Motor neuron (in vitro differentiated cells): ENCODE data around the gene HSF5. TPM values are rescaled to one million over a fixed set of nuclear protein-coding genes. Genes with fewer than 3 reads are reported as not detected.

Source experiments
- ATAC-seq, 8 experiments: fragments of 200-7000 bp; cut with Tn5 transposase; replicated peaks in 6 of 8; 2 replicates each; pipeline ENCODE4 v1.8.0; 2021; ENCODE audit warnings: mild to moderate bottlenecking in 8 of 8, moderate library complexity in 8 of 8
- H3K27ac ChIP-seq, 2 donors: fragments of 250-450 bp; sonication (Bioruptor Pico); 2 replicates each; pipeline ENCODE4 v1.9.0; 2021; ENCODE audit warnings: antibody characterized with exemption in 2 of 2, mild to moderate bottlenecking in 2 of 2, moderate library complexity in 1 of 2
- H3K4me1 ChIP-seq, 2 donors: fragments of 250-450 bp; sonication (Bioruptor Pico); replicated peaks in 1 of 2; 2 replicates each; pipeline ENCODE4 v1.6.1; 2021; ENCODE audit warnings: antibody characterized with exemption in 2 of 2, mild to moderate bottlenecking in 2 of 2, moderate library complexity in 1 of 2
- H3K4me3 ChIP-seq, 5 donors: fragments of 250-450 bp; sonication (Bioruptor Pico); 2 replicates each; pipeline ENCODE4 v1.9.0; 2021; ENCODE audit warnings: antibody characterized with exemption in 5 of 5, mild to moderate bottlenecking in 5 of 5, moderate library complexity in 4 of 5
- WGBS, 10 experiments: fragments of 450-650 bp; shearing (Covaris generic); methylation state at CpG; one replicate each; pipeline ENCODE4 v1.0.0; 2022; 5-methylcytosine and 5-hydroxymethylcytosine counted together
- in situ Hi-C, 9 experiments: fragments of 400-800 bp; cut with MboI; loops; one replicate each; pipeline ENCODE4 v1.15.0; 2021; ENCODE audit warnings: low sequenced_read_pairs in 9 of 9, low pct_unique_long_range_greater_than_20kb in 2 of 9; ENCODE audit not compliant: unreplicated experiment in 9 of 9
- total RNA-seq, 8 experiments: library from RNA; unstranded; fragments of 300-600 nt; gene quantifications; 2 replicates each; pipeline versions ENCODE4 v1.2.3 to v1.2.4, GENCODE V29; 2022

The HSF5 gene
- total RNA-seq, 8 experiments from 2014 or later, result 0.04 to 0.14 (median 0.05) TPM; not detected in 3

DNA sequence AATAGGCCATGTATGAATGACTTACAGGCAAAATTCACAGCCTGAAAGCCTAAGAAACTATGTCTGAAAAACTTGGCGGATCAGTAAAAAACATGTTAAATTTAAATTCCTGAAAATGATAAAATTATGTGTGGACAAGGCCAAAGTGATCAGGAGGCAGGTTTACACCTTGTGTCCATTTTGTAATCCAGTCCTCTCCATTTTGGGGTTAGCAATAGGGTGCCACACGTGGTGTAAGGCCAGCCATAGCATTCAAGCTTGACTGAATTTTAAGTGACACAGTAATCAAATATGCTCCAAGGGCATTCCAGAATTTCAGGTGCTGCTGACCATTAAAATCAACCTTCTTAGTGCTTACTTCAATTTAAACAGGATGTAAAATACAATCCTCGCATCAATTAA, 73.6 kb downstream of the HSF5 start:
- in situ Hi-C loops, result no loop called here
- WGBS, 10 experiments, result 8 to 79% (median 58%) methylated on average over 2 to 3 of the region's 3 CpGs; no CpG with 5 or more reads in 2 of the 10 experiments
- Histone ChIP-seq H3K4me3 (no peak overlapping the region), H3K4me1 (no peaks in the 10 kb centered on the region), H3K27ac (no peak overlapping the region)
- no peak for ATAC-seq

DNA sequence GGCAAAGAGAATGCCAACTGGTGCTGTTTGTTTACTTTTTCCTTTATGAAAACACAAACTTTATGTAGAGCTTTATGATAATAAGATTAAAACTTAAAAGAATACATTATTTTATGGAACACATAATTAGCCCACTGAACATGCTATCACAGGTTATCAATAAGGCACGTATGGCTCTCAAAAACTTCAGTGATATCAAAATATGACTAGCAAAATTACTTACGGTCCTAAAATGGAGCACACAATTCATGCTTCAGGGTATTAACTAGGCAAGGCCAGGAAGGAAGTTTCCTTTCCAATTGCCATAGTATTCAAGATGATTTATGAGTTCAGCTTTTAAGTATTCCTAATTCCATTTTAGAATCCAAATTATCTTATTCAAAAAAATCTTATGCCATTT, 74.5 kb downstream of the HSF5 start:
- no peak overlapping the region for H3K4me3 ChIP-seq
- WGBS, 10 experiments, result 14 to 88% (median 73%) methylated on average over 1 to 2 of the region's 2 CpGs
- ATAC-seq, result no peak
- H3K27ac ChIP-seq, result no peak overlapping the region
- H3K4me1 ChIP-seq, result no peaks in the 10 kb centered on the region
- in situ Hi-C loops, result no loop called here

DNA sequence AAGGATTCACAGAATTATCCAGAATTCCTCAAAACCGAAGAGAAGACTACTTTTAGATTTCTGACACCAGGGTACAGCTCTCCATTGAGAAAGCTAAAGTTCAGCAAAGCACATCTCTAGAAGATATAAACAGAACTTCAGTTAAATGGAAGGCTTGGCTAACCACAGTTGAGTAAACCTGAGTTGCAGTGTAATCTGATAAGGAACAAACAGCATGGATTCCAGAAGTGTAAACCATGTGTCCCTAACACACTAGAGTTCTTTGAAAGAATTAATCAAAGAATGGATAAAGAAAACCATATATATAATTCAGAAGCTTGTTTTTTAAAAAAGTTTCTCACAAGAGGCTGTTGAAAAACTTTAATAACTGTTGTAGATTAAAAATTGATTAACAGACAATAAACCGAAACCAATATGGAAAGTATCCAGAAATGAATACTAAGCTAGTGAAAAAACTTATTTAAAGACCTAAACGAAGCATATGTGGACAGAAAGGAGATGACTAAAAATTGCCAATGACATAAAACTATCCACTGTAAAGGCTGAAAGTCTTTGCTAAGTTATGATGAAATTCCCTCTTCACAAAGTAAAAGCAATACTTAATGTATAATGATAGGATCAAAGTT, 75.1 kb downstream of the HSF5 start:
- in situ Hi-C loops, result no loop called here
- 14 to 93% (median 59%) methylated on average over 2 to 3 of the region's 3 CpGs for WGBS, 10 experiments
- no peak overlapping the region for H3K27ac ChIP-seq
- no peak for ATAC-seq
- H3K4me1 ChIP-seq, result no peaks in the 10 kb centered on the region
- no peak overlapping the region for H3K4me3 ChIP-seq

DNA sequence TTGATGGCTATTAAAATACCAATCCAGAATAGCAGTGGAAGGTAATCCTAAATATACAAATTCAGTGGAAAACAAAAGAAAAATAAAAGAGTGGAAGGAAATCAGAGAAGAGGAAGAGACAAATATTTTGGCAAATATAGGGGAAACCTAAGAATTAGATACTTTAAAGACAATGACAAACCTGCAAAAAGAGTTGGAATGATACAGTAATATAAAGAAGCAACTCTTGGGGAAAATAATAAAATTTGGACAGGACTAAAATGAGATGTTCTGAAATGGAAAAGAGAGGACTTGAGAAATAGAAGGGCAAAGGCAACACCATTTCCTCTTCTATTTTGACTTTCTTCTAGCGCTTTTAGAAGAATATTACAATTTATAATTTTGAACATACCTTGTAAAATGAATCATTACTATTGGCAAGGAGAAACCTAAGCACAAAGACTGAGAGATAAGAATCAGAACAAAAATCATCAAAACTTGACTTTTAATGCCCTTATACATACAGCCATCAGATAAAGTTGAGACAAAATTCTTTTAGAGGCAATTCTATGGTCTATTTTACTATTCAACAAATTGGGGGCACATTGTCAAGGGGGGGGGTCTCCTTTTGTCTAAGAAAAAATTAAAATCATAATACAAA, 76.0 kb downstream of the HSF5 start:
- H3K4me3 ChIP-seq, result no peak overlapping the region
- ATAC-seq, result no peak
- no peak overlapping the region for H3K27ac ChIP-seq
- WGBS, 10 experiments, result 85 to 100% (median 100%) methylated on average over 1 of the region's 1 CpG; no CpG with 5 or more reads in 1 of the 10 experiments
- H3K4me1 ChIP-seq, result no peaks in the 10 kb centered on the region
- in situ Hi-C loops, result no loop called here

DNA sequence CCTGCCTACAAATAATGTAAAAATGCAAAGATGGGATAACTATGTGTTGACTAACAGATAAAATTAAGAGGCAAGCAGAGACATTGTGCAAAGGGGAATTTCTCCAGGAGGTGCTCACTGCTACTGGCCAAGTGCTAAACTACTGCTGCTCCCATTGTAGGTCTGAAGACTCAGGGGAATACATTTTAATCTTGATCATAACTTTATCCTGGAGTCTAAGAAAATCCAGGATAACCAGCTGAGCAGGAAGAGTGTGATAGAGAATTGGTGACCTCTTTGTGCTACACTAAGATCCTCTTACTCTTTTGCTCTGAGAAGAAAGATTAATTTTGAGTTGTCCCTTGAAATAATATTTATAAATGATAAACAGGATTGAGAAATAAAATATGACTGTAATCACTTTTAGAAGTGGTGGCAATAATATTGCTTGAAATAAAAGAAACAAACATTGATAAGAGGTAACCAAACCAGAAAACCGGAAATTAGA, 76.8 kb downstream of the HSF5 start:
- Histone ChIP-seq H3K4me3 (no peak overlapping the region), H3K27ac (no peak overlapping the region), H3K4me1 (no peaks in the 10 kb centered on the region)
- in situ Hi-C loops, result no loop called here
- 0 to 100% (median 53%) methylated on average over 1 of the region's 1 CpG for WGBS, 10 experiments
- ATAC-seq, result no peak

DNA sequence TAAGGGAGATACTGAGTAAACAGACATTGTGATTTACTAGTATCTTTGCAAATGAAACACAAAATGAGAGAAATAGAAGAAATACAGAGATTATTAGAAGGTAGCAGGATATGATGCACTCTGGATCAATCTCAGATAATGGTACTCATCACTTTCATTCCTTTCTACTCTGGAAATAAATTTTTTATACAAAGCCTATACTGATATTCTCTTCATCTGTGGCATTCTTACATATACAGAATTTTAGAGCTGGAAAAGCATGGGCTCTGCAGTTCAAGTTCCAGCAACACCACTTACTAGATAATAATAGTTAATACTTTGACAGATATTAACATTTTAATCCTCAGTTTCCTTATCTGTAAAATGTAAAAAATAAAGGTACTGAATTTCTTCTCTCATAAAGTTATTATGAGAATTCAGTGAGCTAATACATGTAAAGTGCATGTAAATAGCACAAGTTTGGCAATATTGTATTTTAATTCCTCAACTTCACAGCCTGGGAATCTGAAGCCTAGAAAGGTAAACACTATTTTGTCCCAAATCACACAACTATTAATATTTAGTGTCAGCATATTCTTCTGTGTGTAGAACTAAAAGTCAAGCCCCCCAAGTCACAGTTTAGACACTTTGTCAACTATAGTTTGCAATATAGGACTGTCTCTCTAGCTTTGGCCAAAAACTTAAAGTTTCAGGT, 77.3 kb downstream of the HSF5 start:
- H3K4me1 ChIP-seq, result no peaks in the 10 kb centered on the region
- in situ Hi-C loops, result no loop called here
- ATAC-seq, result no peak
- no peak overlapping the region for H3K27ac ChIP-seq
- no peak overlapping the region for H3K4me3 ChIP-seq

DNA sequence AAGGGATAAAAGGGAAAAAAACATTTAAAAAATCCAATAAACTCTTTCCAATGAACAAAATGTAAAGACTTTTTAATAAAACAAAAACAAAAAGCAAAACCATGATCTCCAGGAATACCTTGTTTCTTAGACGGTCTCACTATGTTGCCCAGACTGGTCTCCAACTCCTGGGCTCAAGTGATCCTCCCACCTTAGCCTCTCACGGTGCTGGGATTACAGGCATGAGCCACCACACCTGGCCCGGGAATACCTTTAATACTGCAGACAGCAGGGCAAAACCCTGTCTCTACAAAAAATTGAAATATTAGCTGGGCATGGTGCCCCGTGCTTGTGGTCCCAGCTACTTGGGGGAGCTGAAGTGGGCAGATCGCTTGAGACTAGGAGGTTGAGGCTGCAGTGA, 78.8 kb downstream of the HSF5 start:
- no peak for ATAC-seq
- Histone ChIP-seq H3K4me3 (no peak overlapping the region), H3K4me1 (no peaks in the 10 kb centered on the region), H3K27ac (no peak overlapping the region)
- in situ Hi-C loops, result no loop called here
- WGBS, 10 experiments, result 0 to 100% (median 87%) methylated on average over 1 to 5 of the region's 5 CpGs

DNA sequence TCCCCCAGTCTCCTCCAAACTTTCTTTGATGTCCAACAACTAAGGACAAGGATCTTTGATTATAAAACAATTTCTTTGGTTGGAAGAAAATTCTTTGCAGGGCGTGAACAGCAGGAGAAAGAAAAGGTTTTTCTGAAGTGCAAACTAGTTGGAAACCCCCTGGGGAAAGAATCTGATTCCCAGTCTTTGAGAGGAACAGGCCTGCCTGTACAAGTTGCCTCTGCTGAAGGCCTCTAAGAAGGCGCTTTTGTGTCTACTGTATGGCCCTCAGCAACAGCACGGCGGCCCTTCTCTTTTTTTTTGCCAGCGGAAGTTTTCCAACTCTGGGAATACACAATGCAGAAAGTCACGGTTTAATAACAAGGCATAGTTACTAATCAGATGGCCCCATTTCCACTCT, 84.9 kb downstream of the HSF5 start:
- in situ Hi-C loops, result no loop called here
- 0 to 58% (median 32%) methylated on average over 1 to 6 of the region's 6 CpGs for WGBS, 10 experiments
- Histone ChIP-seq H3K4me1 (no peaks in the 10 kb centered on the region), H3K27ac (no peak overlapping the region), H3K4me3 (no peak overlapping the region)
- ATAC-seq, result peak in 3 of 8 experiments; percentile 24 to 58 (median 54)

DNA sequence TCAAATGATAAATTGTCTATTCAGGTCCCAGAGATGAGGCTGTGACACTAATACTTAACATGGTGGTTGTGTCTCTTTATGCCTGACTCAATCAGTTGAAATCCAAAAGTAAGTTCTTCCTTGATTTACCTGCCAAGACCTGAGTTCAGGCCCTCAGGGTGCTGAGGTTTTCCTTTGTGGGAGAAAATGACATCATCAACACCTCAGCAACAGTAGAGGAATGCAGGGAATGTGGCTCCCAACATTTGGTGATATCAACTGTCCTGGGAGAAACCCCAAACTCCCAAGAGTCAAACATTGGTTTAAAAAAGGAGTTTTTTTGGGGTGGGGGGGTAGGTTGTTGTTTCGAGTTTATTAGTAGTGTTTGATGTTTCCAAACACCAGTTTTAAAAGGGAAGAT, 85.5 kb downstream of the HSF5 start:
- Histone ChIP-seq H3K27ac (no peak overlapping the region), H3K4me3 (no peak overlapping the region), H3K4me1 (no peaks in the 10 kb centered on the region)
- WGBS, 10 experiments, result 0 to 60% (median 35%) methylated on average over 1 of the region's 1 CpG; no CpG with 5 or more reads in 6 of the 10 experiments
- ATAC-seq, result no peak
- in situ Hi-C loops, result no loop called here

DNA sequence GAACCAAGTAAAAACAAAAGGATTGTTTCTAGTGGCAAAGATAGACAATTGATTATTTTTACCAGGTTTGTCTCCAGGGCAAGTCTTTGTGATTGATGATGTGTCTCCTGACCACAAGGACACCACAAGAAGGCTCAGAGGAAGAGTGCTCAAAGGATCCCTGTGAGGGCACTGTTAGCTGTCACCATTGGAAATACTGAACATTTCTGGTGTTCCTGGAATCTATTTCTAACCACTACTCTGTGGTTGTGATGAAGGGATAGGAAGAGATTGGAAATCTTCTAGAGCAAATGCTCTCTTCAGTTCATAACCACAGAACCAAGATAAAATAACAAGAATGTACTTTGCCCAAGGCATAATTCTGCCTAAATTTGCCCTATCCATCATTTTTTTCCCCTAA, 86.2 kb downstream of the HSF5 start:
- Histone ChIP-seq H3K4me1 (no peaks in the 10 kb centered on the region), H3K4me3 (no peak overlapping the region), H3K27ac (no peak overlapping the region)
- in situ Hi-C loops, result no loop called here
- no peak for ATAC-seq

DNA sequence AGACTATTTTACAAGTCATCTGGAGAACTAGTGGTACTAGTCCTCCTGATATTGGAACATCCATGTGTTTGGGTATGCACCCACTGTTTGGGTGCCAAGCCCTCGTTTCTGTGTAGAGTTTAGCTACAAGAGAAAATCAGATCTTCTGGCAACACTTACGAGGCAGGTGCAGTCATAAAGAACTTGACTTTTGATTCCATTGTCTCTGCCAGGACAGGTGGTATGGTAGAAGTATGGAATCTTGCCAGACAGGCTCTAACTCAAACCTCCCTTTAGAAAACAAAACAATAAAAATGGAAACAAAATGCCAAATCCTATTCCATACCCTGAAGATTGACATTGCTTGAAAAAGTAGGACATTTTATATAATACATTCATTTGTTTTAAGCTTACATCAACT, 86.9 kb downstream of the HSF5 start:
- Histone ChIP-seq H3K4me3 (no peak overlapping the region), H3K4me1 (no peaks in the 10 kb centered on the region), H3K27ac (no peak overlapping the region)
- WGBS, 10 experiments, result 0 to 100% (median 60%) methylated on average over 1 to 2 of the region's 2 CpGs; no CpG with 5 or more reads in 1 of the 10 experiments
- ATAC-seq, result no peak
- in situ Hi-C loops, result no loop called here

DNA sequence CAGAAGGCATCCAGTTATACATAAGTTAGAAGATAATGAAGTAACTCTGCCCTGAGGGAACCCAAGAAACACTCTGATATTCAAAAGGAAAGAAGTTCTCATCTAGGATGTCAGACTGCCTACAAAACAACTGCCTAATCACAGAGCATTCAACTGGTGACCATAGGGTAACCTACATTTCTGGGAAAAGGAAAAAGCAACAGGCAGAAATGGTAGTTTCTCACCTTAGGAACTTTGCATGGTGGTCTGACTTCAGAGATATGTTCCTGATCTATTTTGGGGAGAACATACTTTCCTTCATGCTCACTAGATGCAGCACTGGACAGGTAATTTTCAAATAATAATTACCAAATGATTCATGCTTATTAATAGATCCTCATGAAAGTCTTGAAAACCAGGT, 87.4 kb downstream of the HSF5 start:
- Histone ChIP-seq H3K4me1 (no peaks in the 10 kb centered on the region), H3K27ac (no peak overlapping the region), H3K4me3 (no peak overlapping the region)
- in situ Hi-C loops, result no loop called here
- ATAC-seq, result no peak

DNA sequence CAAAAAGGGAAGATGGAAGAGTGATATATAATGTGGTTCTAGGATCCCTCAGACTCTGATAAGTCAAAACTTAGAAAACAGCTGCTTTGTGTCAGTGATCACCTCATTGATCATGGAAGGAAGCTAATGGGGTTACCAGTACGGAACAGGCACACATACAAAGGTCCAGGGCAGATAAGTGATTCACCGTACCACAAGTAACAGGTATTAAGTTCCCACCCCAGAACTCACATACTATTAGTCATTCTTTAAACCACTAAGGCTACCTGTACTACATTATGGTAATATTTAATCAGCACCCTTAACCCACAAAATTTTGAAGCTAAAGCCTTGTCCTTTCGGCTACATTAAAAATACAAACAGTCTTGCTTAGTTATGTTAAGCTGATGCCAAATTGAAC, 88.2 kb downstream of the HSF5 start:
- H3K4me3 ChIP-seq, result no peak overlapping the region
- no peaks in the 10 kb centered on the region for H3K4me1 ChIP-seq
- no peak for ATAC-seq
- in situ Hi-C loops, result no loop called here
- no peak overlapping the region for H3K27ac ChIP-seq
- WGBS, 10 experiments, result 0 to 100% (median 84%) methylated on average over 1 to 3 of the region's 3 CpGs
